Fibroblast of the aortic adventitia (primary cell): ENCODE data around the gene TMEM181. TPM values are rescaled to one million over a fixed set of nuclear protein-coding genes. Genes with fewer than 3 reads are reported as not detected.
"Not testable (repeated sequence)": the region's sequence is repeated elsewhere in the genome, so short reads cannot be mapped to it uniquely, and the experiment has no call there.

ENCODE experiments used
- DNase-seq: peaks from one replicate; pipeline ENCODE4 v3.0.0-alpha.2; 2010; ENCODE audit warnings: low read depth
- H3K4me3 ChIP-seq: 2 replicates; pipeline ENCODE4 v1.5.1; 2011; ENCODE audit warnings: low read depth, mild to moderate bottlenecking, control low read depth, low read length, moderate library complexity
- total RNA-seq: library from RNA; depleted of rRNA; stranded (reverse); fragments of >200 nt; gene quantifications from 2 replicates; pipeline ENCODE4 v1.2.3, GENCODE V29; 2012; ENCODE audit warnings: low replicate concordance
- TF ChIP-seq, protein P1 (sequence below): IDR thresholded peaks from 2 replicates; pipeline ENCODE4 v1.5.1; 2011; ENCODE audit warnings: mild to moderate bottlenecking, low read length, control low read depth, inconsistent platforms; ENCODE audit not compliant: insufficient read depth

TMEM181 gene
- total RNA-seq, 1 donor, result 36.2 TPM

DNA sequence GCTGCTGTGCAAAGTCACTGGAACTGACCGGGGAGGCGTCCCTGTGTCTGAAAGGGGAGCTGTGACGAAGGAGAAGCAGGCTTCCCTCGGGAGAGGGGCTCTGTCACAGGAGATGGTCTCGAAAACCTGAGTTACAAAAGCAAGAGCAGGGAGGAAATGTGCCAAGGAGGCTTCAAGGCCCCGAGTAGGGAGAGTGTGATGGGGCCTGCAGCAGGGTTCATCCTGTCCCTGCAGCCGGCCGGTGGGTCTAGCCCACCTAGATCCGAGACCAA is 68.0 kb downstream of the TMEM181 start:
- no peak for DNase-seq
- TF ChIP-seq, protein P1, sequence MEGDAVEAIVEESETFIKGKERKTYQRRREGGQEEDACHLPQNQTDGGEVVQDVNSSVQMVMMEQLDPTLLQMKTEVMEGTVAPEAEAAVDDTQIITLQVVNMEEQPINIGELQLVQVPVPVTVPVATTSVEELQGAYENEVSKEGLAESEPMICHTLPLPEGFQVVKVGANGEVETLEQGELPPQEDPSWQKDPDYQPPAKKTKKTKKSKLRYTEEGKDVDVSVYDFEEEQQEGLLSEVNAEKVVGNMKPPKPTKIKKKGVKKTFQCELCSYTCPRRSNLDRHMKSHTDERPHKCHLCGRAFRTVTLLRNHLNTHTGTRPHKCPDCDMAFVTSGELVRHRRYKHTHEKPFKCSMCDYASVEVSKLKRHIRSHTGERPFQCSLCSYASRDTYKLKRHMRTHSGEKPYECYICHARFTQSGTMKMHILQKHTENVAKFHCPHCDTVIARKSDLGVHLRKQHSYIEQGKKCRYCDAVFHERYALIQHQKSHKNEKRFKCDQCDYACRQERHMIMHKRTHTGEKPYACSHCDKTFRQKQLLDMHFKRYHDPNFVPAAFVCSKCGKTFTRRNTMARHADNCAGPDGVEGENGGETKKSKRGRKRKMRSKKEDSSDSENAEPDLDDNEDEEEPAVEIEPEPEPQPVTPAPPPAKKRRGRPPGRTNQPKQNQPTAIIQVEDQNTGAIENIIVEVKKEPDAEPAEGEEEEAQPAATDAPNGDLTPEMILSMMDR, result no peak
- H3K4me3 ChIP-seq, result no peak overlapping the region

DNA sequence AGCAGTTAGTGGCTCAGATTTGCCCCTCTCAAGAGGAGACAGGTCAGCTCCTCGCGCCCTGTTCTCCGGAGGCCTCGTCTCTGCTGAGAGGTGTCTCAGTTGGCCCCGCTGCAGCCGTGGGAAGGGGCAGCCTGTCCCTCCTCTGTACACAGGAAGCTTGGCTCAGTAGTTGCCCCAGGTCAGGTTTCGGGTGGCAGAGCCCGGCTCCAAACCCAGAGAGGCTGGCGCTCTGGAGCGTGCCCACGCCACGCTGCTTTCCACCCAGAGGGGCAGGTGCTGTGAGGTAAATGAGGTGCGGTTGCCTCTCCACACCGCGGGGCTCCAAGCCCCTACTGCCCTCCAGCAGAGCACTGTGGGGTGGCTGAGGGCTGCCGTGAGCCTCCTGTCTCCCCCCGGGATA is 68.7 kb downstream of the TMEM181 start:
- TF ChIP-seq, protein P1, result no peak
- no peak for DNase-seq
- no peak overlapping the region for H3K4me3 ChIP-seq

DNA sequence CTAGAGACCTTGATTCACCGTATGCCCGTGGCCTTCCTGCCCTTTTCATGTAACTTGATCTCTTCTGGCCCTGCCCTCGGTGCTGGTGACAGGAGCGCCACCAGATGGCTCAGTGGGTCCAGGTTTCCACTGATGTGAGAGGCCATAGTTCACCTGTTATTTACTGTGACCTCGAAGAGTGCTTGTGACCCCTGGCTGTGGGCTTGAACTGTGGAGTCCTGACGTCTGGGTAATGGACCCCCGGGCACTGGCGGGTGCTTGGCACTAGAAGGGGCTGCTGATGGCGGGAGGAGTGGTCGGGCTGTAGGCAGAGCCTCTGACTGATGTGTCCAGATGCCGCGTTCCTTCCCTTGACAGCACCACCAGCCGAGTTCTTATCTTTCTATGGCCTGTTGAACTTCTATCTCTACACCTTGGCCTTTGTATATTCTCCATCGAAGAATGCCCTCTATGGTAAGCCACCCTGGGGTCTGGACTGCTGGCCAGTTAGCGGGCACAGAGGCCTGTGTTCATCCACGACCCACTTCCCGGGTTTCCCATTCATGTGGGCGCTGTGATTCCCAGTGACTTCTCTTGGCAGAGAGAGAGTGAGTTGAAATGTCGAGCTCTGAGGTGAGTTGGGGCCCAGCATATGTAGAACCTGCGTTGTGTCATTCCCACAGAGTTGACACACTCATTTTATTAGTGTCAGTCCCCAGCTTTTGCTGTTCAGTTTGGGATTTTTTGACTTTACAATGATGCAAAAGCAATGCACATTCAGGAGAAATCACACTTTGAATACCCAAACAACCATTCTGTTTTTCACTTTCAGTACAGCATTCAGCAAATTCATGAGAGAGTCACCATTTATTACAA is 69.7 kb downstream of the TMEM181 start:
- TF ChIP-seq, protein P1, result no peak
- DNase-seq, result no peak
- H3K4me3 ChIP-seq, result no peak overlapping the region

DNA sequence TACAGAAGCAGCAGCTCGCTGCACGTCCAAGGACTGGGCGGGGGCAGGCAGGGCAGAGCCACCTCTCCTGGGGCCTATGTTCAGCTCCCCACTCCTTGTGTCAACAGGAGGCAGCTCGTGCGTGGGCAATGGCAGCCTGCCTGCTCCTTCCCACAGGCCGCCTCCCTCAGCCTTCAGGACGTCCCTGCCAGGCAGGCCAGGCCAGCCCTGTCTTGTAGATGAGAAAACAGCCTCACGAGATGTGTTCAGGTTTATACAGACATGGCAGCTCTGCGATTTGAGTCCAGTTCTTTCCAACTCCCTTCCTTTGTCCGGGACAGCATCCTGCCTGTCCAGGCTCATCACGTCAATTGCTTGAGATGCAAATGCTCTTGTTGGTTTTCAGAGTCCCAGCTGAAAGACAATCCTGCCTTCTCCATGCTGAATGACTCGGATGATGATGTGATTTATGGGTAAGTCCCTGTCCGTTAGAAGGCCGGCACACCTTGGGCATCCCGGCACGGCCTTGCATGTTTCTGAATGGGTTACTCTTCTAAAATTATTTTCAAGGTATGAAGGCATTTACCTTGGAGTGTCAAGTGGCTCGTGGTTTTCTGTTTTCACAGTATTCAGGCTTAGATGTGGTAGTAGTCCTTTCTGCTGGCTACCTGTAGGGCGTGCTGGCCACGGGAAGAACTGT is 71.2 kb downstream of the TMEM181 start:
- peak overlapping the region; percentile 10 for H3K4me3 ChIP-seq
- TF ChIP-seq, protein P1, result no peak

DNA sequence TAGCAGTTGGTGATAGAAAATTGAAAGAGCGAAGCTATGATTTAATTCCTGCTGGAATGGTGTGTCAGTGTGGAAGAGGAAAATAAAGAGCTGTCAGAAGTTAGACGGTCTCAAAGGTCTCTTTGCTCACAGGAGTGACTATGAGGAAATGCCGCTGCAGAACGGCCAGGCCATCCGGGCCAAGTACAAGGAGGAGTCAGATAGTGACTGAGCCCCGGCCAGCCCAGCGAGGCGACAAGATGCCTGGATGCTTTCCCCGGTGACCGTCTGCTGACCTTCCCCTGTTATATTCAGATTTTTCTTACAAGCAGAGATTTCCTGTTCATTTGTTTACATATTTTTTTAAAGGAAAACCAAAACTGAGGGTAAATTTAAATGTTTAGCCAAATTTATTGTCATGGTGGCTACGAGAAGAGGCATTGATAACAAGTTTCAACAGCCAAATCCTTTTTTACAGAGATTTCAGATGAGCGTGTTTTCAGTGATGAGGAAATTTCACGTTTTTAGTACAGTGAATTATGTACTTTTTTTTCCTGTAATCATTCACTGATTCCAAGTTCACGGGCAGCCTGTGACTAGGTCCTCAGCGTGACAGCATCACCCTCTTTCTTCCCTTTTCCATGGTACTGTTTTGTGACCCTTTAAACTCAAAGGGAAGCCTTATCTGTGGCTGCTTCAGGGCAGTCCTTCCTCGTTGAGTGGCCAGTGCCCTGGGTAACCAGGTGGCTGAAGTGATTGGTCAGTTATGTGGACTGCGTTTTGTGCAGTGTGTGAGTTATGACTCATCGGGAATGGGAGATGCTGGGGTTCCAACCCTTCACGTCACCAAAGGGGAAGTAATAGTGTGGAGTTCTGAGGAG is 72.0 kb downstream of the TMEM181 start:
- DNase-seq, result peak; percentile 90
- TF ChIP-seq, protein P1, result no peak
- peak overlapping the region; percentile 10 for H3K4me3 ChIP-seq

More for the DNA sequence above, 71.2 kb downstream of the TMEM181 start:
- DNase-seq, result peak; percentile 76

DNA sequence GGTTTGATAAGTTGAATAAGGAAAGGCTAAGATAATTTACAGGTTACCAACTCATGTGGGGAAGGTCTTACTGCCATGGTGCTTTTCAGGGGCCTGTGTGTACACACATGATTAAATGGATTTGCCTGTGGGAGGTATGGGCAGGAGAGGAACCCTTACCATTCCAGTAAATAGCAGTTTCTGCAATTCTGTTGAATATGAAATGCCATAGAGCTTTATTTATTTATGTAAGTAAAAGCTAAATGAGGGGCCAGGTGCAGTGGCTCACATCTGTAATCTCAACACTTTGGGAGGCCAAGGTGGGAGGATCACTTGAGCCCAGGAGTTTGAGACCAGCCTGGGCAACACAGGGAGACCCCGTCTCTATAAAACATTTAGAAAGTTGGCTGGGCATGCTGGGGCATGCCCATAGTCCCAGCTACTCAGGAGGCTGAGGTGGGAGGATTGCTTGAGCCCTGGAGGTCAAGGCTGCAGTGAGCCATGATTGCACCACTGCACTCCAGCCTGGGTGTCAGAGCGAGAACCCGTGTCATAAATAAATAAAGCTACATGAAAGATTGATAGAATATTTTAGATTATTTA is 72.7 kb downstream of the TMEM181 start:
- H3K4me3 ChIP-seq, DNase-seq: not testable (repeated sequence)
